ENCODE data around the gene TMC2.
A peak's percentile ranks its signal among the peaks of the same experiment; 100 is the strongest.
"Not testable (repeated sequence)": the region's sequence is repeated elsewhere in the genome, so short reads cannot be mapped to it uniquely, and the experiment has no call there.

Gene TMC2

GRCh38 chr20:2536560-2536986 lies at the start of gene TMC2:
TSS of gene TMC2 (plus strand) at chr20:2536573. CDS start at chr20:2536622, 49 bp downstream.
- DNase-seq = no peak

GRCh38 chr20:2502808-2503384 lies 33.5 kb upstream of the TMC2 start:
- DNase-seq = not testable (repeated sequence)

- not testable (repeated sequence) for DNase-seq
These were observed 31.6 kb upstream of the TMC2 start for GRCh38 chr20:2504803-2505202.

DNA sequence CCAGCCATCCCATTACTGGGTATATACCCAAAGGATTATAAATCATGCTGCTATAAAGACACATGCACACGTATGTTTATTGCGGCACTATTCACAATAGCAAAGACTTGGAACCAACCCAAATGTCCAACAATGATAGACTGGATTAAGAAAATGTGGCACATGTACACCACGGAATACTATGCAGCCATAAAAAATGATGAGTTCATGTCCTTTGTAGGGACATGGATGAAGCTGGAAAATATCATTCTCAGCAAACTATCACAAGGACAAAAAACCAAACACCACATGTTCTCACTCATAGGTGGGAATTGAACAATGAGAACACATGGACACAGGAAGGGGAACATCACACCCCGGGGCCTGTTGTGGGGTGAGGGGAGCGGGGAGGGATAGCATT lies 29.9 kb upstream of the TMC2 start:
- not testable (repeated sequence) for DNase-seq

DNA sequence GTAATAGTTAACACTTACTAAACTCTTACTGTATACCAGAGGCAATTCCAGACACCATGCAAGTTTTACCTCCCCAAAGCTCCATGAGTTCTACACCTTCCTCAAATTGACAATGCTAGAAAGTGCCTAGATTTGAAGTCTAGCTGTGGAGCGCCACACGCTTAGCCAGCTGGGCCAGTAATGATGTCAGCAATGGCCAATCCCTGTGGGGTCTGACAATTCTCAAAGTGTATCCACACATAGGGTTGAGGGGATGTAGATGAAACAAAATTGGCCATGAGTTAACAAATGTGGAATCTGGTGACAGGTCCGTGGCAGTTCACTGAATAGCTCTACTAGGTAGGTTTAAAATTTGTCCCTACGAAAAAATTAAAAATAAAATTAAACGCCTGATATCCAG lies 28.9 kb upstream of the TMC2 start:
- no peak for DNase-seq

DNA sequence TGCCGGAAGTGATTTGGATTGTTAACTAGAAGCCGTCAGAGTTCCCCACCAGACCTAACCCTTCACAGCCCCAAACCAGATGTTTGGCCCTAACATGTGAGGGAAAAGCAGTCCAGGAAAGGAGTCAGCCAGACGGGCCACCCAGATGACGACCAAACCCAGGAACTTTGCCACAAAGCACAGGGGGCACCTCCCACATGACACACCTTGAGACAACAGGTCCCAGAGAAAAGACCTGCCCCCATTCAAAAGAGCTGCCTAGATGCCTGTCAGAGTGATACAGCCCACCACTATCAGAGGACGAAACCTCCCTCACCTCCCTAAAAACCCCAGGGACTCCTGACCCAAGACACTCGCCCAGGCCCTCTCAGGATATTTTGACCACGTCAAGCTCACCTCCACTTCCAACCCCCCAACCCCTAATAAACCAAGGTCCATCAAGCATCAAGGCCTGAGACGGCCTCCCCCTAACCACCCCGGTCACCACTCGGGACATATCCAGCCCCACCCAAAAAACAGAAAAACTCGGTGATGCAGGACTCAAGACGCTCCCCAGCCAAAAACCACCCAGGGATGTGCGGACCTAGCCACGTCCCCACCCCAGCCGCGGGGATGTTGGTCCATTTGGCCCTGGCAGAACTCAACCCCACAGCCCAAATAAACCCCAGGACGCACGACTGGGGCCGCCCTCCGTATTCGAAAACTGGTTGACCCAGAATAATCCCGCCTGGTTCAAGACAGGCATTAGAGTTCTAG lies 28.3 kb upstream of the TMC2 start:
- DNase-seq = peak; percentile 39

GRCh38 chr20:2508631-2509467 lies 27.5 kb upstream of the TMC2 start, which contains the start of gene ZNF343:
TSS of gene ZNF343 (minus strand) at chr20:2508915. CDS start at chr20:2493895, 15,020 bp downstream.
- DNase-seq = peak; percentile 90

- no peak for DNase-seq
These were observed 26.9 kb upstream of the TMC2 start for GRCh38 chr20:2509468-2509781.

GRCh38 chr20:2509794-2510193 lies 26.6 kb upstream of the TMC2 start:
- no peak for DNase-seq

- no peak for DNase-seq
These were observed 21.2 kb upstream of the TMC2 start for GRCh38 chr20:2515203-2515602.

DNA sequence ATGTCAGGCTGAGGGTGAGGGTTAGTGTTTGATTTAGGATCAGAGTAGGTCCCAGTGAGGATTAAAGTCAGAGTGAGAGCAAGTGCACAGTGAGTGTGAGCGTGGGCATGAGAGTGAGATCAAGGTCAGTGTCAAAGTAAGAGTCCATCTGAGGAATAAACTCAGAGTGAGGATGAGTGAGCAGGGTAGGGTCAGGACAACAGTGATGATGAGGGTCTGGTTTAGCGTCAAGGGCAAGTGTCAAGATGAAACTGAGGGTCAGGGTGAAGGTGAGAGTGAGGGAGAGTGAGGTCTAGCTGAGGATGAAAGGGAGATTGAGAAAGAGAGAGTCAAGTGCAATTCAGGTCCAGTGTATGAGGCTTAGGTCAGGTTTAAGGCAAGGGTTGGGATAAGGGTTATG lies 20.0 kb upstream of the TMC2 start:
- no peak for DNase-seq

GRCh38 chr20:2518096-2518495 lies 18.3 kb upstream of the TMC2 start:
- no peak for DNase-seq

DNA sequence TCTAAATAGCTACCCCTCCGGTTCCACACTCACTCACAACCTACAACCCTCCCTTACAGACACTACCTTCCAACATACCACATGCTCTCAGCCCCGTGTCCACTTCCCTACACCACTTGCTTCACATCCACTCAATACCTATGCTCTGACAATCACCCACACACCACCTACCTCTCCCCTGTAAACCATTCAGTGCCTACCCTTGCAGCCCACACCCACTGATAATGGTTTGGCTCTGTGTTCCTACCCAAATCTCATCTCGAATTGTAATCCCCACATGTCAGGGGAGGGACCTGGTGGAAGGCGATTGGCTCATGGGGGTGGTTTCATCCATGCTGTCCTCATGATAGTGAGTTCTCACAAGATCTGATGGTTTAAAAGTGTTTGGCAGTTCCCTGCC lies 17.8 kb upstream of the TMC2 start:
- DNase-seq = peak; percentile 25

- DNase-seq = no peak
These were observed 17.1 kb upstream of the TMC2 start for GRCh38 chr20:2519115-2519809.

GRCh38 chr20:2520617-2521016 lies 15.8 kb upstream of the TMC2 start:
- no peak for DNase-seq

- peak; percentile 59 for DNase-seq
These were observed 14.7 kb upstream of the TMC2 start for GRCh38 chr20:2521369-2522305.

DNA sequence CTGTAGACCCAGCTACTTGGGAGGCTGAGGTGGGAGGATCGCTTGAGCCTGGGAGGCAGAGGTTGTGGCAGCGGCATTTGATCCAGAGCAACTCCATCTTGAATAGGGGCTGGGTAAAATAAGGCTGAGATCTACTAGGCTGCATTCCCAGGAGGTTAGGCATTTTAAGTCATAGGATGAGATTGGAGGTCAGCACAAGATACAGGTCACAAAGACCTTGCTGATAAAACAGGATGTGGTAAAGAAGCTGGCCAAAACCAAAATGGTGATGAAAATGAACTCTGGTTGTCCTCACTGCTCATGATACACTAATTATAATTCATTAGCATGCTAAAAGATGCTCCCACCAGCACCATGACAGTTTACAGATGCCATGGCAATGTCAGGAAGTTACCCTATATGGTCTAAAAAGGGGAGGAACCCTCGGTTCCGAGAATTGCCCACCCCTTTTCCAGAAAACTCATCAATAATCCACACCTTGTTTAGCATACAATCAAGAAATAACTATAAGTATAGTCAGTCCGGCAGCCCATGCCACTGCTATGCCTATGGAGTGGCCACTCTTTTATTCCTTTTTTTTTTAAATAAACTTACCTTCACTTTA lies 13.4 kb upstream of the TMC2 start:
- DNase-seq = not testable (repeated sequence)

GRCh38 chr20:2523919-2524708 lies 12.3 kb upstream of the TMC2 start:
- DNase-seq = peak; percentile 83

GRCh38 chr20:2524709-2525506 lies 11.5 kb upstream of the TMC2 start:
- peak; percentile 67 for DNase-seq

GRCh38 chr20:2526218-2526583 lies 10.2 kb upstream of the TMC2 start:
- DNase-seq = not testable (repeated sequence)
